GM19468 (cell line): ENCODE measurements around the gene CAND2.
"Not testable (repeated sequence)": the region's sequence is repeated elsewhere in the genome, so short reads cannot be mapped to it uniquely, and the experiment has no call there.

Source experiments
- ATAC-seq: cut with Tn5 transposase; IDR thresholded peaks from one replicate; pipeline ENCODE4 v1.9.1; 2021; ENCODE audit warnings: mild to moderate bottlenecking, moderate library complexity, moderate number of reproducible peaks; ENCODE audit not compliant: unreplicated experiment; ENCODE audit errors: extremely low read depth

Gene CAND2

DNA sequence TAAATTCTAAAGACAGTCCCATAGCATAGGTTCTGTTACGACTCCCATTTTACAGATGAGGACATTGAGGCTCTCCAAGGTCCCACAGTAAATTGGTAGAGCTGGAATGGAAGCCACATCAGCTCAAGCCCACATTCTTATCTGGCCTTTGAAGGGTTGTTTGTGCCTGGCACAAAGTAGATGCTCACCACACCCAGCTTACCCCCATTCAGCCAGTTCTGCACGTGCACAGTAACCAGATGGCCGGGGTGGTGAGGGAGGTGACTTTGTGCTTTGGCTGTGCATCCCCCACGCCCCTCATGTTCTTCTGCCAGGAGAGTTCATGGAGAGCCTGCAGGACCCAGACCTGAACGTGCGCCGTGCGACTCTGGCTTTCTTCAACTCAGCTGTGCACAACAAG lies 28.7 kb downstream of the CAND2 start:
- no peak for ATAC-seq

DNA sequence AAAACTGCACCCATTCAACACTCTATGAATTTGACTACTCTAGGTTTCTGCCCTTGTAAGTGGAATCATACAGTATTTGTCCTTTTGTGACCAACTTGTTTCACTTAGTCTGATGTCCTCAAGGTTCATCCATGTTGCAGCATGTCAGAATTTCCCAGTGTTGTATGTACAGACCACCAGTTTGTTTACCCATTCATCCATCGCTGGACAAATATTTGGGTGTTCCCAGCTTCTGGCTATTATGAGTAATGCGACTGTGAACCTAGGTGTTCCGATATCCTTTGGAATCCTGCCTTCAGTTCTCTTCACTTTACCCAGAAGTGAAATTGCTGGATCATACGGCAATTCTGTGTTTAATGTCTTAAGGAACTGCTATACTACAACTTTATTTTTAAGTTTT lies 32.3 kb downstream of the CAND2 start:
- ATAC-seq = no peak

- ATAC-seq = no peak
Measured at GRCh38 chr3:12829404-12829803, 32.9 kb downstream of the CAND2 start.

- no peak for ATAC-seq
Measured at GRCh38 chr3:12829886-12830784, 33.7 kb downstream of the CAND2 start.

DNA sequence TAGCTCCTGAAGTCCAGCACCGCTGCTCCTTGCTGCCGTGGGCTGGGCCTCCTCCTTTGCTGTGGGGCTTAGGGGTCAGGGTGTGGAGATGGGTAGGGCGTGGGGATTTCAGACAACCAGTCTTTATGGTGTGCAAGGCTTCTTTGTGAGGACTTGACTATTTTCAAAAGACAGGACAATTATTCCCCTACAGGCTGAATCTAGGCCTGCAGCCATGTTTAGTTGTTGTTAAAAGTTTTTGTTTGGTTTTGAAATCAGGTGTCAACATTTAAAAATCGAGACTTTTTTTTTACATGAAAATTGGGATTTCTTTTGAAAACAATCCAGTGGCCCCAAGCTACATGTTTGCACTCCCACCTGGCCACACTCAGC lies 34.3 kb downstream of the CAND2 start:
- ATAC-seq = no peak

DNA sequence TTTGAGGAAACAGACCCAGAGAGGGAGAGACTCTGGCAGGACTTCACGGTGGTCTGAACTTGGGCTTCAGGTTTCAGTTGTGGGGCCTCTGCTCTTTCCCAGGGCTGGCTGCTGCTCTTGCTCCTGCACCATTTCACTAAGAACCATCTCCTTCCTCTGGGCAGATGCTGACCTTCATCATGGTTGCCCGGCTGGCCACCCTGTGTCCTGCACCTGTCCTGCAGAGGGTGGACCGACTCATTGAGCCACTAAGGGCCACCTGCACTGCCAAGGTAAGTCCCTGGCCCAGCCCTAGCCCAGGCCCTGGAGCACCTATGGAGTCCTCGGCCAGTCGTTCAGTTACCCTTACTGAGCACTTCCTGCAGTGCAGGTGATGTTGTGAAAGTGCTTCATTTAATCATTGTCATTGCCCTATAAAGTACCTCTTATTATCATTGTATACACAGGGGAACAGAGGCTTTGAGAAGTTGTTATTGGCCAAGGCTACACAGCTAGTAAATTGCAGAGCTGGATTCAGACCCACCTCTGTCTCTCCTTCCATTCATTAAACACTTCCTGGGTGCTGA lies 34.9 kb downstream of the CAND2 start:
- no peak for ATAC-seq

- no peak for ATAC-seq
Measured at GRCh38 chr3:12832350-12833221, 36.1 kb downstream of the CAND2 start.

DNA sequence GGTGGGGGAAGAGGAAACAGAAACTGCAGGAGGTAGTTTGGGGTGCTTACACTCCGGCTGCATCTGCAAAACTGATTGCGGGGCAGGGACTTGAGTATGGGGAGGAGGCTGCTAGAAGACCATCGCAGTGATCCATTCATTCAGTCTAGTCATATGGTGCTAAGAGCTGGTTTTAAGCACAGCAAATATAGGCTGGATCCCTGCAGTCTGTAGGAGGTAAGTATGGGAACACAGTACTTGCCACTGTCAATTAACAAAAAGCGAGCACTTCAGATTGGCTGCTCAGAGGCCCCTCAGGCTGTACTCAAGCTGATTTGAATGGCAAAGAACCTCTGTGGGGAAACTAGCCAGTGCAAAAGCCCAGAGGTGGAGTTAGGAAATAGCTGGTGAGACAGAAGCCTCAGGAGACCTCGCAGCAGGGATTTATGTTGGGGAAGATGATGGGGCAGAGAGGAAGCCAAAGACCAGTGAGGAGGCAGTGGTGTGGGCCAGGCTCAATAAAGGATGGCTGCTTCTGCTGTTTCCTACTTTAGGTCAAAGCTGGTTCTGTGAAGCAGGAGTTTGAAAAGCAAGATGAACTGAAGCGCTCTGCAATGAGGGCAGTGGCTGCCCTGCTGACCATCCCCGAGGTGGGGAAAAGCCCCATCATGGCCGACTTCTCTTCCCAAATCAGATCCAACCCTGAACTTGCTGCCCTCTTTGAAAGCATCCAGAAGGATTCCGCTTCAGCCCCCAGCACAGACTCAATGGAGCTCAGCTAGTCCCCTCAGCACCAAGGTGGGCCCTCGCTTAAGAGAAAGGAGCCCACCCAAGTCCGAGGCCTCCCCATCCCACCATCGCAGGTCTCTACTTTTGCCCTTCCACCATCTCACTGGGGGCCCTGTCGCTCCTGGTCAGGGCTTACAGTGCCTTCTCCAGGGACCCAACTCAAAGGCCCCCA lies 37.0 kb downstream of the CAND2 start:
- ATAC-seq = no peak

GRCh38 chr3:12835052-12835665 lies 38.7 kb downstream of the CAND2 start:
- ATAC-seq = no peak

DNA sequence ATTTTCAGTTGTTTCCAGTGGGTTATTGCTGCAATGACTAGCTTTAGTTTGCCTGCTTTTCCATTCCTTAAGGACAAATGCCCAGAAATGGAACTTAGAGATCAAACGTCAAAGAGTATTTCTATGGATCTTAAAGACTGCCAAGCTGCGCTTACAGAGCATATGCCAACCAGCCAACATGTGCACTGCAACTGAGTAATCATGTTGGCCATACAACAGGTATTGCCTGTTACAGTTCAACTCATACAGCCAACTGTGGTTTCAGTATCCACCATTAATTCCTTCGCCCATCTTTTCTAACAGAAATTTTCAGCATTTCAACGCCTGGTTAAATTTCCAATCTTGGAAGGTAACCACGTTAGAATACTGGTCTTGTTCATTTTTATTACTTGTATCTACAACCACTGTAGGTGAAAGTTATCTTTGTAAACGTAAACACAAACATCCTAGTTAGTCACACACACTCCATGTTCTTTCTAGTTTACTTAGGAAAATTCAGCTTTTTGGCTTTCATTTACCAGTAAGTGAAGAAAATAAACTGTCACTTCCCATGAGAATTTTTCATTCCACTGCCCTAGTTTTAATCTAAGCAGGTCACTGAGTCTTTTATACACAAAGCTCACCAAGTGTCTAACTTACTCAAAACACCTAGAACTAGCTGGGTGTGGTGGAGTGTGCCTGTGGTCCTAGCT lies 41.0 kb downstream of the CAND2 start:
- ATAC-seq = no peak

DNA sequence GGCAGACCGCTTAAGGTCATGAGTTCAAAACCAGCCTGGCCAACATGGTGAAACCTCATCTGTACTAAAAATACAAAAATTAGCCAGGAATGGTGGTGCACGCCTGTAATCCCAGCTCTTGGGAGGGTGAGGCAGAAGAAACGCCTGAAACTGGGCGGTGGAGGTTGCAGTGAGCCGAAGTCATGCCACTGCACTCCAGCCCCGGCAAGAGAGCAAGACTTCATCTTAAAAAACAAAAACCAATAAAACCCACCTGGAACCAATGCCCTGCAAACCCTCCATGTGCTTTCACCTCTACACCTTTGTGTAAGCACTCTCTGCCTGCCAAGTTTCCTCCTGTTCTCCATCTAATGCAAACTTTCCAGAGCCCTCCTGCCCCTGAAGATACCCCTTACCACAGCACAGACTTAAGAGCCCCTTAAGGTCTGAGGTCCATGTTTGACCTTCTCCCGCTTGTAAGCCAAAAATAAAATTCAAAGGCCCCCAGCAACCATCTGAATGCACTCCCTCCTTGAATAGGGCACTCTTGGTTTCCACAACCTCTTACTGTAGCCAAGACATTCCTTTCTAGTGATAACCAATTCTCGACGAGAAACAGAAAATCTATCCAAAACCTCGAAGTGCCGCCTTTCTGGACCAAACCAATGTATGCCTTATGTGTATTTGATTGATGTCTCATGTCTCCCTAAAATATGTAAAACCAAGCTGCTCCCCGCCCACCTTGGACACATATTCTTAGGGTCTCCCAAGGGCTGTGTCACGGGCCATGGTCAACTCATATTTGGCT lies 41.9 kb downstream of the CAND2 start:
- no peak for ATAC-seq

GRCh38 chr3:12839156-12839946 lies 42.9 kb downstream of the CAND2 start:
- ATAC-seq = no peak

- ATAC-seq = not testable (repeated sequence)
Measured at GRCh38 chr3:12840148-12840547, 43.7 kb downstream of the CAND2 start.

GRCh38 chr3:12840591-12841148 lies 44.2 kb downstream of the CAND2 start:
- no peak for ATAC-seq

DNA sequence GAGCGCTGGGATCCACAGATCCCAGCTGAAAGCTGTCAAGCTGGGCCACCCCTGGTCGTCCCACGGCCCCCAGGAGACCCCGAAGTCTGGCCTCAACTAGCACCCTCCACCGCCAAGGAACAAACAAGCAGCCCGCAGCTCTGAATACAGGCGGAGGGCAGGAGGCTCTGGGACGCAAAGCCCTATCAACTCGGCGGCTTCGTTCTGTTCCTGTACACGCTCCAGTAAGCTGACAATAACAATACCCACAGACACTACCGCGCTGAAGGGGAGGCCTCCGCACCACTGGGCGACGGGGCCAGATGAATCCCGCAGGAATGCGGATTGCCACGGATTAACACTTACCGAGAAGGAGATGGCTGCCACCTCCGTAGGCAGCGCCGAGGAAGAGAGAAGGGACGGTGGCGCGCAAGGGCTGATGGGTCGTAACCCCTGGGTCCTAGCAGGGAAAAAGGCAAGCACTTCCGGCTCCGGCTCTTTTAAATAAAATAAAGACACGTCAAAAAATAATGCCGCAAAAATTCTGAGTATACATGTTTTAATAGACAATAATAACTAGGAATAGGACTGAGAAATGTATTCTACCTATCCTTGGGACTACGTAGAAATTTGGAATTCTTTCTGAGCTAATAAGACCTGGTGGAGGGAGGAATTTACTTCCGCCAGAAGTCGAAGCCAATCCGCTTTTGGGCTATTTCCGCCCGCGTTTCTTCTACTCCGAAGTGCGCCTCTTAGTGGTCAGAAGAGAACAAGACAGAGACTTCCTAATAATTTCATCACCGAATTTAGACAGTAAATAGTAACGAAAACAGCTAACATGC lies 44.9 kb downstream of the CAND2 start, which contains the start of gene RPL32:
Gene RPL32 (minus strand): TSS at position 417 of the 821 bp plus-strand sequence. CDS start 1,328 bp downstream, outside the sequence.
- peak; percentile 76 for ATAC-seq

DNA sequence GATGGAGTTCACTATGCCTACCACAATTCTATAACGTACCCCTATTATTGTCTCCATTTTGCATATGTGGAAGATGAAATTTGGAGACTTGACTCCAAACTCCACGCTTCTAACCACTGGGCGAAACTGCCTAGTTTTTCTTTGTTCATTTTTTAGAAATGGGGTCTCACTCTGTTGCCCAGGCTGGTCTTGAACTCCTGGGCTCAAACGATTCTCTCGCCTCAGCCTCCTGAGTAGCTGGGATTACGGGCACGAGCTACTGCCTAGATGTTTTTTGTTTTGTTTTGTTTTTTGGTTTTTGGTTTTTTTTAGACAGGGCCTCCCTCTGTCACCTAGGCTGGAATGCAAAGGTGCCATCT lies 45.5 kb downstream of the CAND2 start:
- ATAC-seq = no peak
